Calu3 (cell line): Measurements from ENCODE around the gene CCL4. TPM values are rescaled to one million over a fixed set of nuclear protein-coding genes. Genes with fewer than 3 reads are reported as not detected.
"Not testable (repeated sequence)": the region's sequence is repeated elsewhere in the genome, so short reads cannot be mapped to it uniquely, and the experiment has no call there.

Experiments used
- BruUV-seq: library from RNA; stranded (reverse); fragments of 400-500 nt; replicated peaks from 2 replicates; lab custom pipeline; 2021; lab: Mats Ljungman, UMichigan
- CTCF ChIA-PET: fragments of 300-600 bp; sonication (Branson Sonifier 250); formaldehyde crosslinking; loops from one replicate; lab custom pipeline; 2022; ENCODE audit warnings: antibody characterized with exemption; lab: Charles Lee
- DNase-seq: peaks from one replicate; pipeline ENCODE4 v3.0.0; 2022
- H3K27ac Mint-ChIP-seq: one replicate; pipeline ENCODE4 v1.8.0; 2022; ENCODE audit warnings: mixed read lengths; ENCODE audit not compliant: unreplicated experiment
- H3K27me3 Mint-ChIP-seq: one replicate; pipeline ENCODE4 v1.8.0; 2022; ENCODE audit warnings: mixed read lengths; ENCODE audit not compliant: unreplicated experiment
- H3K36me3 Mint-ChIP-seq: one replicate; pipeline ENCODE4 v1.8.0; 2022; ENCODE audit warnings: mild to moderate bottlenecking, moderate library complexity, mixed read lengths; ENCODE audit not compliant: insufficient read depth, unreplicated experiment
- H3K4me1 Mint-ChIP-seq: one replicate; pipeline ENCODE4 v1.8.0; 2022; ENCODE audit warnings: mild to moderate bottlenecking, low read depth, mixed read lengths; ENCODE audit not compliant: unreplicated experiment
- H3K4me3 Mint-ChIP-seq: one replicate; pipeline ENCODE4 v1.8.0; 2022; ENCODE audit warnings: mild to moderate bottlenecking, low read depth, moderate library complexity, mixed read lengths; ENCODE audit not compliant: unreplicated experiment
- H3K9me3 Mint-ChIP-seq: one replicate; pipeline ENCODE4 v1.8.0; 2022; ENCODE audit warnings: low read depth, mixed read lengths; ENCODE audit not compliant: unreplicated experiment
- CTCF ChIP-seq: fragments of 200-600 bp; IDR thresholded peaks from one replicate; pipeline ENCODE4 v1.8.0; 2022; ENCODE audit warnings: antibody characterized with exemption; ENCODE audit not compliant: unreplicated experiment
- intact Hi-C: fragments of 100-400 bp; cut with micrococcal nuclease; formaldehyde crosslinking; loops from one replicate; pipeline ENCODE4 v1.10.0; 2022; ENCODE audit not compliant: unreplicated experiment
- total RNA-seq: library from RNA; stranded (reverse); gene quantifications from 2 replicates; pipeline ENCODE4 v1.2.3, GENCODE V29; 2022

CCL4 gene
- total RNA-seq, 1 experiment from 2014 or later, result not detected

GRCh38 chr17:36094232-36094631, 9.4 kb upstream of the CCL4 start:
- CTCF ChIA-PET, result no interaction called here
- Mint-ChIP-seq H3K27me3 (peaks cover 77% of the 10 kb centered on the region), H3K4me3 (no peak overlapping the region), H3K27ac (no peak overlapping the region), H3K9me3 (no peaks in the 10 kb centered on the region), H3K4me1 (no peaks in the 10 kb centered on the region), H3K36me3 (no peaks in the 10 kb centered on the region)
- no peak for TF ChIP-seq CTCF
- BruUV-seq, result no TSS peak
- DNase-seq, result no peak
- intact Hi-C loops, result no loop called here

GRCh38 chr17:36094746-36095145, 8.9 kb upstream of the CCL4 start:
- Mint-ChIP-seq H3K4me1 (no peaks in the 10 kb centered on the region), H3K4me3 (no peak overlapping the region), H3K36me3 (no peaks in the 10 kb centered on the region), H3K27ac (no peak overlapping the region), H3K27me3 (peaks cover 77% of the 10 kb centered on the region), H3K9me3 (no peaks in the 10 kb centered on the region)
- no peak for DNase-seq
- BruUV-seq, result no TSS peak
- intact Hi-C loops, result no loop called here
- TF ChIP-seq CTCF, result no peak
- CTCF ChIA-PET, result no interaction called here

- CTCF ChIA-PET, result no interaction called here
- no peak for TF ChIP-seq CTCF
- Mint-ChIP-seq H3K36me3 (no peaks in the 10 kb centered on the region), H3K27me3 (peaks cover 80% of the 10 kb centered on the region), H3K4me3 (no peak overlapping the region), H3K27ac (no peak overlapping the region), H3K9me3 (no peaks in the 10 kb centered on the region), H3K4me1 (no peaks in the 10 kb centered on the region)
- DNase-seq, result no peak
- no TSS peak for BruUV-seq
- intact Hi-C loops, result no loop called here
Observed at GRCh38 chr17:36095992-36096391, 7.6 kb upstream of the CCL4 start.

- H3K27me3 Mint-ChIP-seq, result peaks cover 74% of the 10 kb centered on the region
- CTCF ChIA-PET, result not testable (repeated sequence)
Observed at GRCh38 chr17:36099004-36099403, 4.6 kb upstream of the CCL4 start.

GRCh38 chr17:36104246-36104645, 619 bp downstream of the CCL4 start:
- H3K27me3 Mint-ChIP-seq, result peaks cover 87% of the 10 kb centered on the region
- BruUV-seq, DNase-seq, H3K27ac Mint-ChIP-seq, intact Hi-C loops, H3K9me3 Mint-ChIP-seq, H3K4me3 Mint-ChIP-seq, H3K4me1 Mint-ChIP-seq, H3K36me3 Mint-ChIP-seq, CTCF ChIA-PET: not testable (repeated sequence)

More at GRCh38 chr17:36099004-36099403, 4.6 kb upstream of the CCL4 start:
- intact Hi-C loops, BruUV-seq, H3K27ac Mint-ChIP-seq, H3K9me3 Mint-ChIP-seq, DNase-seq, H3K4me1 Mint-ChIP-seq, H3K4me3 Mint-ChIP-seq, H3K36me3 Mint-ChIP-seq: not testable (repeated sequence)
